IPS-NIHi7 (cell line): ENCODE results near the gene KLKB1.
"Not testable (repeated sequence)": the region's sequence is repeated elsewhere in the genome, so short reads cannot be mapped to it uniquely, and the experiment has no call there.

Source experiments
- DNase-seq: peaks from one replicate; pipeline ENCODE4 v3.0.0; 2012; ENCODE audit warnings: mixed read lengths; ENCODE audit errors: extremely low spot score

The KLKB1 gene

GRCh38 chr4:186226521-186227189 lies 652 bp upstream of the KLKB1 start:
- no peak for DNase-seq

DNA sequence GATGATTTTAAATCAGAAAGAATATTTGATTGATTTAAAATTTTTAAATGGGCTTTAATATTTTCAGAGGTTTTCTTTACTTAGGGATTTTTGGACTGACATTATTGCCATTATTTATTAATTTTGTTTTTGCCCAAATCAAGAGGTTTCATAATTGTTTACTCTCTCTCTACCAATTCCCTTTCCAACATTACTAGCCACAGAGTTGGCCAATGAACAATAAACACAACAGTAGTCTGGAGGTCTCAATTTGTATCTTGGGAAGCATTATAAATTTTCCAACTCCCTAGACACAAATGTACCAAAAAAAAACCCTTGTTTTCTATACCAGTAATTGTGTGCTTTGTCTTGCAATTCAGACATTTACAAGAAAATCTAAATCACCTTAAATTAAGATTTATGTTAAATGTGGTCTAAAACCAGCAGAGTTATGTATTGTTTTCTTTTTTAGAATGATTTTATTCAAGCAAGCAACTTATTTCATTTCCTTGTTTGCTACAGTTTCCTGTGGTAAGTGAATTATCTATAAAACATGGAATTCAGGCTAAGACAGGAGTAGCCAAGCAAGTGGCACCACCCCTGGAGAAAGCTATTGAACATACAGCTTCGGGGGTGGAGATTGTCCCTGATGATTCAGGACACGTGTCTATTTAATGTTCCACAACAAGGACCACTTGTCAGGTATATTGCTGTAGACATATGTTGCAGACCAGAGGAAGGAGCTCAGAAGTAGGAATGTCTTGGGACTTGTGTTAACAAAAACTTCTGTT lies 622 bp downstream of the KLKB1 start:
- DNase-seq = no peak

- DNase-seq = no peak
Measured at GRCh38 chr4:186228514-186228894, 1.2 kb downstream of the KLKB1 start.

DNA sequence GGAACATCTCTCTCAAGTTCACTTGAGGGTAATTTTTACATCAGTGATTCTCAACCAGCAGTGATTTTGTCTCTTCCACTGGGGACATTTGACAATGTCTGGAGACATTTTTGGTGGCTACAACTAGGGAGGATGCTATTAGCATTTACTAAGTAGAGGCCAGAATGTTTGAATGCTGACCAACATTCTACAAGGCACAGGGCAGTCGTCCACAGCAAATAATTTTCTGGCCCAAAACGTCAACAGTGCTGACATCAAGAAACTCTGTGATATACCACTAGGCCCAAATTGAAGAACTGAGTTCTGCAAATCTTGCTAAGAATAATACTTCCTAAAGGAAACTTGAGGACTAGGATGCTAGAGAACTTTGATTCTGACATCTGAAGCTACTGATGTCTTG lies 7.1 kb downstream of the KLKB1 start:
- no peak for DNase-seq

DNA sequence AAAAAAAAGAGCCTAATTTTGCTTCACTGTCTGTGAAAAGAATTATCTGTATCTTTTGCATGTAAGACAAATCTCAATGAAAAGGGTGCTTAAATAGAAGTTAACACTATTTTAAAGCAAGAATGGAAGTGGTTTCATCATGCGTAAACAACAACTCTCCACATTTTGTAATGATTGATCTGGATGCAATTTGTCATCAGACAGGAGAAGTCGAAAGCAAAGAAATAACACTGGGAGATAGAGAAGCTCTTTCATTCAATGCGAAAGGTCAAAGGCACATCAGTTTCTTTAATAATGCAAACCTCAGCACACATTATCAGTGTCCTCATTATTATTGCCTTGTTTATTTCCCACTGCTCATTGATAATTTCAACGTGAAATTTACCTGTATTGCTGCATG lies 8.8 kb downstream of the KLKB1 start:
- no peak for DNase-seq

GRCh38 chr4:186240452-186240847 lies 13.1 kb downstream of the KLKB1 start:
- DNase-seq = no peak

GRCh38 chr4:186240848-186241491 lies 13.7 kb downstream of the KLKB1 start:
- no peak for DNase-seq

GRCh38 chr4:186241616-186242015 lies 14.3 kb downstream of the KLKB1 start:
- no peak for DNase-seq

GRCh38 chr4:186242031-186242430 lies 14.7 kb downstream of the KLKB1 start:
- not testable (repeated sequence) for DNase-seq

DNA sequence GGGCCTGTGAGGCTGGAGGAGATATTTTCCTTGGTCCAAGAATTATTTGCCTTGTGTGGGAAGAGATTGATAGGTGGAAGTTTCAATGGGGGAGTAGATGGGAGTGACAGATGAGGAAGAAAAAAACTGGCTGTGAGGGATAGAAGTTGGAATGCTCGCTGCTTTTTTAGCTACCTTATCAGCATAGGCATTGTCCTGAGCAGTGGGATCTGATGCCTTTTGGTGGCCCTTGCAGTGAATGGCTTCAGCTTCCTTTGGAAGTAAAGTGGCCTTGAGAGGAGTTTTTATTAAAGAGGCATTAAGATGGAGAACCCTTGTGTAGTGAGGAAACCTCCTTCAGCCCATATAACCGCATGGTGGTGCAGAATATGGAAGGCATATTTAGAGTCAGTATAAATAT lies 16.0 kb downstream of the KLKB1 start:
- no peak for DNase-seq

DNA sequence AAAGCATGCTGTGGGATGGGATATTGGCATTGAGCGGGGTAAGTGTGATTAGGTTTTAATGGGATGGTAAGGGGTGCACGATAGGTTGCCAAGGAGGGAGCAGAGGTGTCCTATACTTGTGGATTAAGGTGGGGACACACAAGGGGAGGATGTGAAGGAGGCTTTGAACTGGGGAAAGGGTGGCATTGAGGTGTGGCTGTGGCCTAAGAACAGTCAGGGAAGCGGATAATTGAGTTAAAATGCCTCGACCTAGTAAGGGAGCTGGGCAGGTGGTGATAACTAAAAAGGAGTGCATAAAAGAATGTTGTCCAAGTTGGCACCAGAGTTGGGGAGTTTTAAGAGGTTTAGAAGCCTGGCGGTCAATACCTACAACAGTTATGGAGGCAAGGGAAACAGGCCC lies 17.5 kb downstream of the KLKB1 start:
- DNase-seq = no peak

DNA sequence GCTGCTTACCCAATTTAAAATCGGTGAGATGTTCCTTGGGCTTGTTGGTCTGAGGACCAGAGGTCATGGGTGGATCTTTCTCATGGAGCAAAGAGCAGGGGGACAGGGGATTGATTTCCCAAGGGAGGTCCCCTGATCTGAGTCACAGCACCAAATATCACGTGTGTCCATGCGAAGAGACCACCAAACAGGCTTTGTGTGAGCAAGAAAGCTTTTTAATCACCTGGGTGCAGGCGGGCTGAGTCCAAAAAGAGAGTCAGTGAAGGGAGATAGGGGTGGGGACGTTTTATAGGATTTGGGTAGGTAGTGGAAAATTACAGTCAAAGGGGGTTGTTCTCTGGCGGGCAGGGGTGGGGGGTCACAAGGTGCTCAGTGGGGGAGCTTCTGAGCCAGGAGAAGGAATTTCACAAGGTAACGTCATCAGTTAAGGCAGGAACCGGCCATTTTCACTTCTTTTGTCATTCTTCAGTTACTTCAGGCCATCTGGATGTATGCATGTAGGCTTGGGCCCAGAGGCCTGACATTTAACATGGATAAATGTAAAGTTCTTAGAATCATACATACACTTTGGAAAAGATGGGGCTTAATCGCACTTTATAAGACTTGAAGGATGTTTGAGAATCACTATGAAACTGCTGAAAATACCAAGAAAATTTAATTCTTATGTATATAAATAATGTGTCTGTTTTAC lies 19.9 kb downstream of the KLKB1 start:
- not testable (repeated sequence) for DNase-seq

DNA sequence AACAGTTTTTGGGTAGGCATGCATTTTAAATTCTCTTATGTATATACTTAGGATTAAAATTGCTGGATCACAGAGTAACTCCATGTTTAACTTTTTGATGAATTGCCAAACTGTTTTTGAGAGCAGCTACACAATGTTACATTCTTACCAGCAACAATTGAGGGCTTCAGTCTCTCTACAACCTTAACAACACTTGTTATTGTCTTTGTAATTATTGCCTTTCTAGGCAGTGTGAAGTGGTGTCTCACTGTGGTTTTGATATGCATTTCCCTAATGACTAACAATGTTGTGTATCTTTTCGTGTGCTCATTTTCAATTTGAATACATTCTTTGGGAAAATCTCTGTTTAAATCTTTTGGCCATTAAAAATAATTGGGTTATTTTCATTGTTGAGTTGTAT lies 21.3 kb downstream of the KLKB1 start:
- DNase-seq = peak; percentile 18

DNA sequence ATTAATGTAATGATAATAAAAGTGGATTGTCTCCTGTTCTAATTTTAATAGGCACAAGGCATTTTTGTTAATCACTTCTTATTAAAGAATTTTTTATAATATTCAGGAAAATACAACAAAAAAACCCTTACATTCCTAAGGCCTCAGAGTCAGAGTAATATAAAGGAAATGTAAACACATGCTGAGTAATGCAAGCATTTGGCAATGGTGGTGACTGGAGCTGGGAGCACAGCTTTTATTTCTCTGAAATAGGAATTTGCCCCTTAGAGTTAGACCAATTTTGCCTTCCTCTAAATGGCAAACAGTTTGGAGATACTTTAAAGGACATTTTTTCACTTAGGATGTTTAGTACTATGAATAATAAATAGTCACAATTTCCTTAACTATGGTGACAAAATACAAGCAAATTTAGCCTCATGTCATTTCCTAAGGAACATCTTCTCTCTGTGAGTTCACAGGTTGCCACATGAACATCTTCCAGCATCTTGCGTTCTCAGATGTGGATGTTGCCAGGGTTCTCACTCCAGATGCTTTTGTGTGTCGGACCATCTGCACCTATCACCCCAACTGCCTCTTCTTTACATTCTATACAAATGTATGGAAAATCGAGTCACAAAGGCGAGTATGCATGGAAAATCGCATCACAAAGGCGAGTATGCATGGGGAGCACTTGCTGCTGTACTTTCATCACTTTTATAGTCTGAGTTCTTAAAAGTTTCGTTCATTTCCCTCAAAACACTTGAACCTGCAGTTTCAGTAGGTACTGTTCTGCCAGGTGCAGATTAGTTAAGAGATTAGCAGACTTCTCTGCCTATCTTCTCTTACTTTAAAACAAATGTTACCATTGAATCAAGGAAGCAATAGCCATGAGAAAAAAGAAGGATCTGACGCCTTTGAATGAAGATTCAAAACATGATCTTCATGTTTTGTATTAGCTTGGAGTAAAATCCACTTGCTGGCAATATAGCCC lies 22.8 kb downstream of the KLKB1 start:
- DNase-seq = peak; percentile 11

DNA sequence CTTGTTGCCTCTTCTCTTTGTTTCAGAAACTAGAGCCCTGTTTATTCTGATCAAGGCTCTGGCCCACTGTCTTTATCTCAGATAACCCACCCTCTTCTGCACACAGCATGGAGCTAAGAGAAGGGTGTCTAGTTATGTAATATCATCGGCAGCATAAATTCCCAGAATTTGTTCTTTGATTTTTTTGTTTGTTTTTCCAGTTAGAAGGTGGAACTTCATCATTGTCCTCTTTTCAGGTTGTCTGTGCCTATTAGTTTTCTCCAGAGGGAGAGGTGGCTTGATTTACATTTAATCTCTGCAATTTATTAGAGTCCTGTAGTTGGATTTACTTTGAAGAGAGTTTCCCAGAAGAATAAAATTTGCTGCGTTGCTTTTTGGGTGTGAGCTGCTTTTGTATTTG lies 23.5 kb downstream of the KLKB1 start:
- DNase-seq = no peak

DNA sequence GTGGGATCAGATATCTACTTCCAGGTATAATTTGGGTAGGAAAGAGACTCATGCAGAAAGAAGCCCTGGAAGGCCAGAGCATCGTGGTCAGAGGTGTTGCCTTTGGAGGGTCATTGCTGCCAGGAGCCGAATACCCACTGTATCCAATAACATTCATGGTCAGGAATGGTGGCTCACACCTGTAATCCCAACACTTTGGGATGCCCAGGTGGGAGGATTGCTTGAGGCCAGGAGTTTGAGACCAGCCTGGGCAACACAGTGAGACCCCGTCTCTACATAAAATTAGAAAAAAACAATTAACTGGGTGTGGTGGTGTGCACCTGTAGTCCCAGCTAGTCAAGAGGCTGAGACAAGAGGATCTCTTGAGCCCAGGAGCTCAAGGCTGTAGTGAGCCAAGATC lies 27.8 kb downstream of the KLKB1 start:
- DNase-seq = no peak

DNA sequence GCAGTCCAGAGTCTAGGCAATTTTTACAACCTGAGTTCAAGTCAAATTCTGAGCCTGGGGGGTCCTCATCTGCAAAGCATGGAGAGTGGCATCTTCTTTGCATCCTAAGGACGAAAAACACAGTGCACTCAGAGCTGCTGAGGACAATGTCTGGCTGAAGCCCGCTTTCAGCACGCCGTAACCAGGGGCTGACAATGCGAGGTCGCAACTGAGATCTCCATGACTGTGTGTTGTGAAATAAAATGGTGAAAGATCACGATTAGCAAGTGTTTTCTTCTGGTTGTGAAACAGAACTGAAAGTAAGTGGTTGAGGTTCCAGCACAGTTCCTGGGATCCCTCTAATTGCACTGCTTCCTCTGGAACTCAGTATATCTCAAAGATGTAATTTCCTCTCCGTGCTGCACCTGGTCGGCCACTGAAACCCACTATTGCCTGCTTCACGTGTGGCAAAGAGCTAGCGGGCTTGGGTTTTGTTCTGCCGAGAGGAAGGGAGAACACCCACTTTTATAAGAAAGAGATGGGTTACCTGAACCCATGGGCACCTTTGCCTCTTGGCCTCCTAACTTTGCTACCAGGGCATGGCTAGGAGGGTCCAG lies 31.0 kb downstream of the KLKB1 start:
- DNase-seq = no peak

GRCh38 chr4:186260117-186260503 lies 32.8 kb downstream of the KLKB1 start:
- DNase-seq = no peak

DNA sequence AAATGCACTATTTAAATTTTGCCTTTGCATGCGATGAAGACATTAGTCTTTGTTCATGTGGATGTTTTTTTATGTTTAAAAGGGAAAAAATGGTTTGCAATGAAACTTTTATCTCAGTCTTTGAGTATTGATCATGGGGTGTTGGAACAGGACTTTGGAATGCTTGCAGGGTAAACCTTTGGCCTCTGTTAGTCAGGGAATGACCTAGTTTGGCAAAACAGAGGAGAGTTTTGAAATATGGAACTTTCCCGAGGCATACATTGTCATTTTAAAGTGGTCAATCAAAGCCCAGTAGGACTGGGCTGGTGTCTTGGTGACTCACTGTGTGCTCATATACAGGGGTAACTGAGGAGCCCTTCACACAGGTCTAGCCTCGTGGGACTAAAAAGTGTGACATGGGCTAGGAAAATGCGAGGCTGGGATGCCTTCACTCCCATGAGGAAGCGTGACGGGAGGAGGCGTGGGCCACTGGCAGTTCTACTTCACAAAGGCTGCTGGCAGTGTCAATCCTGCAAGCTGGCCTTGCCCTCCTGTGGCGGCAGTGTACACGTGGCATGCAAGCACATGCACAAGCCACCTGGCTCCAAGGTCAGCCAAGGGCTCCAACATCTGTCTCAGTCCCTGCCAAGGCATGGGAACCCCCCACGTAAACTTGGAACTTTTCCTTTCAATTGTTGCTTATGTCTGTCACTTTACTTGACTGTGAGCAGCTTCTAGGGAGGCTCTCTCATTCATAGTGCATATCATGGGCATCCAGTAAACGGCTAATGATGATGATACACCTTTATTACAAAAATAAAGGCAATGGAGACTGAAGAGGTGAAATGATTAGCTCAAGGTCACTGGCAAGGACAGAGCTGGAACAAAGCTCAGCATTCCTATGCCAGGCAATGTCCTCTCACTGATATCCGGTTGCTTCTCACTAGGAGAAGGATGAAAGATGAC lies 33.5 kb downstream of the KLKB1 start:
- DNase-seq = no peak

GRCh38 chr4:186264660-186265059 lies 37.4 kb downstream of the KLKB1 start:
- DNase-seq = no peak
